ENCODE results near the gene CFAP52. TPM values are rescaled to one million over a fixed set of nuclear protein-coding genes. Genes with fewer than 3 reads are reported as not detected.

The CFAP52 gene
- total and polyA plus RNA-seq, 2 of the 8 experiments (the other 6 are each of a cell fraction or from before 2014, with no cell fraction given): 0.11 TPM; not detected in 1

DNA sequence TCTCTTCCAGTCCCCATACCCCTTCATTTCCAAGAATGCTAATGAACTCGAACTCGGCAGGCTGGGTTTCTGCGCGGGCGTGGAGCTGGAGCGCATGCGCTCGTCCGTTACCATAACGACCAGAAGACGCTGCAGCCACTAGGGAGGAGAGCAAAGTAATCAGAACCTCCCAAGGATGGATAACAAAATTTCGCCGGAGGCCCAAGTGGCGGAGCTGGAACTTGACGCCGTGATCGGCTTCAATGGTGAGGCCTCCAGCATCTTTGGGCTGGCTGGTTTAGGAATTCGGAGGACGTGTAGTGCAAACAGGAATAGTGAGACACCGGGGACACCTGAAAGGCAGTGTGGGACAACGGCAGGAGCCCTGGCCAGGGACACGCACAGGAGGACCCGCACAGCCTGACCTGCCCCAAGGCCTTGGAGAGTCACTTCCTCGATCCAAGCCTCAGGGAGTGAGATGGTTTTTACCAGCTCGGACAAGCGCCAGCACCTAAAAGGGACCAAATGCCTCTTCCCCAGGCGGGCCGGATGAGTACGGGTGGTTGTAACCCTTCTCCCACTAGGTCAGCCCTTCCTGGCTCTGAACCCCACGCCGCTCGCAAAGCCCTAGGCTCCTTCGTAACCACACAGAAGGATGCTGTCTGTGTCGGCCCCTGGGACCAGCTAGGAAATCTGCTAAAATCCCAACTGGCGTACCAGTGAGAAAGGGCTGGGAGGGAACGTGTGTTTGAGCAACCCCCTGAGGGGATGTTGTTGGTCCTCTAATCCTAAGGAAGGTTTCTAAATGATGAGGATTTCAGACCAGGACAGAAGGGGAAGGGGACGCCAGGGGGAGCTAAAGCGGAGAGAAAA, at the start of gene CFAP52 (continued):
- TF ChIP-seq, protein P1, sequence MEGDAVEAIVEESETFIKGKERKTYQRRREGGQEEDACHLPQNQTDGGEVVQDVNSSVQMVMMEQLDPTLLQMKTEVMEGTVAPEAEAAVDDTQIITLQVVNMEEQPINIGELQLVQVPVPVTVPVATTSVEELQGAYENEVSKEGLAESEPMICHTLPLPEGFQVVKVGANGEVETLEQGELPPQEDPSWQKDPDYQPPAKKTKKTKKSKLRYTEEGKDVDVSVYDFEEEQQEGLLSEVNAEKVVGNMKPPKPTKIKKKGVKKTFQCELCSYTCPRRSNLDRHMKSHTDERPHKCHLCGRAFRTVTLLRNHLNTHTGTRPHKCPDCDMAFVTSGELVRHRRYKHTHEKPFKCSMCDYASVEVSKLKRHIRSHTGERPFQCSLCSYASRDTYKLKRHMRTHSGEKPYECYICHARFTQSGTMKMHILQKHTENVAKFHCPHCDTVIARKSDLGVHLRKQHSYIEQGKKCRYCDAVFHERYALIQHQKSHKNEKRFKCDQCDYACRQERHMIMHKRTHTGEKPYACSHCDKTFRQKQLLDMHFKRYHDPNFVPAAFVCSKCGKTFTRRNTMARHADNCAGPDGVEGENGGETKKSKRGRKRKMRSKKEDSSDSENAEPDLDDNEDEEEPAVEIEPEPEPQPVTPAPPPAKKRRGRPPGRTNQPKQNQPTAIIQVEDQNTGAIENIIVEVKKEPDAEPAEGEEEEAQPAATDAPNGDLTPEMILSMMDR (IDR thresholded peaks at IDR 0.05; ENCODE audit: control extremely low read depth in 1 of 3, insufficient read depth in 1 of 3, low read depth in 1 of 3, low read length in 3 of 3): peak; percentile 68 to 84 (median 74)

All from H1 (cell line).